Measurements from ENCODE around the gene MRAP2.

- TF ChIP-seq CTCF (IDR thresholded peaks at IDR 0.05) (no peak), ZFX (IDR thresholded peaks at IDR 0.05; ENCODE audit: borderline replicate concordance) (no peak)
Measured at GRCh38 chr6:84089552-84089951, 56.0 kb downstream of the MRAP2 start.

All from 22Rv1 (cell line).